Endodermal cell (in vitro differentiated cells): ENCODE measurements around the gene FZD1. TPM values are rescaled to one million over a fixed set of nuclear protein-coding genes. Genes with fewer than 3 reads are reported as not detected.
A peak's percentile ranks its signal among the peaks of the same experiment; 100 is the strongest.

ENCODE experiments used
- DNase-seq: peaks from one replicate; pipeline ENCODE4 v3.0.0-alpha.2; 2017
- H3K27ac ChIP-seq: 2 replicates; pipeline ENCODE4 v1.5.1; 2013; ENCODE audit warnings: mild to moderate bottlenecking, low read depth, low read length, moderate library complexity
- H3K27me3 ChIP-seq: 2 replicates; pipeline ENCODE4 v1.6.1; 2013; ENCODE audit warnings: mild to moderate bottlenecking, low read length, moderate library complexity; ENCODE audit not compliant: insufficient read depth, control insufficient read depth, poor library complexity, severe bottlenecking
- H3K36me3 ChIP-seq: 2 replicates; pipeline ENCODE4 v1.7.0; 2013; ENCODE audit warnings: mild to moderate bottlenecking, low read length, moderate library complexity; ENCODE audit not compliant: control insufficient read depth, insufficient read depth
- H3K4me1 ChIP-seq: one replicate; pipeline ENCODE4 v1.7.0; 2013; ENCODE audit warnings: low read length; ENCODE audit not compliant: control insufficient read depth, insufficient read depth
- H3K4me3 ChIP-seq: 2 replicates; pipeline ENCODE4 v1.5.1; 2013; ENCODE audit warnings: mild to moderate bottlenecking, low read length, moderate library complexity
- H3K9ac ChIP-seq: 2 replicates; pipeline ENCODE4 v1.6.1; 2013; ENCODE audit warnings: mild to moderate bottlenecking, low read length, moderate library complexity; ENCODE audit not compliant: poor library complexity, severe bottlenecking; ENCODE audit errors: extremely low read depth
- H3K9me3 ChIP-seq: 2 replicates; pipeline ENCODE4 v1.6.1; 2013; ENCODE audit warnings: mild to moderate bottlenecking, low read length, moderate library complexity; ENCODE audit not compliant: control insufficient read depth
- H3K27ac Mint-ChIP-seq: 2 replicates; pipeline ENCODE4 v1.8.0; 2020; ENCODE audit warnings: mixed read lengths
- H3K27me3 Mint-ChIP-seq: 2 replicates; pipeline ENCODE4 v1.8.0; 2021; ENCODE audit warnings: mild to moderate bottlenecking, mixed read lengths; ENCODE audit not compliant: insufficient read depth
- H3K36me3 Mint-ChIP-seq: 2 replicates; pipeline ENCODE4 v1.8.0; 2020; ENCODE audit warnings: low read depth, mixed read lengths
- H3K4me1 Mint-ChIP-seq: 2 replicates; pipeline ENCODE4 v1.8.0; 2020; ENCODE audit warnings: mixed read lengths
- H3K4me3 Mint-ChIP-seq: 2 replicates; pipeline ENCODE4 v1.8.0; 2020; ENCODE audit warnings: mild to moderate bottlenecking, moderate library complexity, mixed read lengths
- H3K9me3 Mint-ChIP-seq: 2 replicates; pipeline ENCODE4 v1.8.0; 2020; ENCODE audit warnings: mild to moderate bottlenecking, mixed read lengths
- CTCF ChIP-seq: fragments of 200-600 bp; sonication (generic); conservative IDR thresholded peaks from 2 replicates; pipeline ENCODE4 v1.5.0; 2021; ENCODE audit warnings: antibody characterized with exemption, mild to moderate bottlenecking
- WGBS, 2 experiments: methylation state at CpG; one replicate each; pipeline versions ENCODE4 v1.1.5 to v1.1.7; 2013; ENCODE audit warnings: missing lambda C conversion rate in 2 of 2, mixed read lengths in 1 of 2; ENCODE audit not compliant: insufficient coverage in 1 of 2, insufficient read length in 1 of 2; 5-methylcytosine and 5-hydroxymethylcytosine counted together
- total RNA-seq, 2 donors: library from RNA; stranded (reverse); fragmentation: NEBNext Ultra II Directional in 1 of 2; extraction: Animal tissue kit (Norgen Biotek cat#: 25700) in 1 of 2; gene quantifications; 2 replicates in 1 of 2; 3 replicates in 1 of 2; pipeline ENCODE4 v1.2.1, GENCODE V29; 2021

Gene FZD1
- total RNA-seq, 2 donors from 2014 or later = 2.5 to 4.7 TPM

GRCh38 chr7:91280604-91281003 is 16.4 kb downstream of the FZD1 start:
- H3K4me3 ChIP-seq = peak overlapping the region; percentile 32
- no peak for TF ChIP-seq CTCF
- peaks cover 13% of the 10 kb centered on the region for H3K4me1 ChIP-seq
- Mint-ChIP-seq H3K27me3 (peaks cover 47% of the 10 kb centered on the region), H3K27ac (no peak overlapping the region), H3K4me1 (no peaks in the 10 kb centered on the region), H3K9me3 (no peaks in the 10 kb centered on the region), H3K36me3 (no peaks in the 10 kb centered on the region), H3K4me3 (no peak overlapping the region)
- no peak overlapping the region for H3K9ac ChIP-seq
- H3K27ac ChIP-seq = no peak overlapping the region
- peaks cover 7% of the 10 kb centered on the region for H3K9me3 ChIP-seq
- no peak for DNase-seq
- WGBS, 2 experiments = 73% methylated on average over 1 of the region's 1 CpG; no CpG with 5 or more reads in 1 of the 2 experiments
- H3K36me3 ChIP-seq = no peaks in the 10 kb centered on the region
- H3K27me3 ChIP-seq = peaks cover 30% of the 10 kb centered on the region

GRCh38 chr7:91285696-91286355 is 21.6 kb downstream of the FZD1 start:
- Histone ChIP-seq H3K27ac (no peak overlapping the region), H3K9ac (no peak overlapping the region), H3K4me3 (no peak overlapping the region), H3K4me1 (peaks cover 10% of the 10 kb centered on the region), H3K9me3 (peaks cover 7% of the 10 kb centered on the region), H3K27me3 (no peaks in the 10 kb centered on the region), H3K36me3 (no peaks in the 10 kb centered on the region)
- Mint-ChIP-seq H3K36me3 (no peaks in the 10 kb centered on the region), H3K4me3 (no peak overlapping the region), H3K4me1 (peaks cover 10% of the 10 kb centered on the region), H3K27ac (no peak overlapping the region), H3K27me3 (peaks cover 38% of the 10 kb centered on the region), H3K9me3 (no peaks in the 10 kb centered on the region)
- WGBS, 2 experiments = 92 to 93% methylated on average over 3 to 7 of the region's 7 CpGs
- no peak for DNase-seq
- no peak for TF ChIP-seq CTCF

- no peak overlapping the region for H3K27ac ChIP-seq
- no peak overlapping the region for H3K4me3 Mint-ChIP-seq
- H3K9me3 ChIP-seq = peaks cover 7% of the 10 kb centered on the region
- no peaks in the 10 kb centered on the region for H3K9me3 Mint-ChIP-seq
- H3K27me3 ChIP-seq = no peaks in the 10 kb centered on the region
- peaks cover 10% of the 10 kb centered on the region for H3K4me1 ChIP-seq
- no peaks in the 10 kb centered on the region for H3K36me3 ChIP-seq
- DNase-seq = no peak
- no peak overlapping the region for H3K9ac ChIP-seq
- TF ChIP-seq CTCF = peak; percentile 34
- no peak overlapping the region for H3K27ac Mint-ChIP-seq
- peaks cover 41% of the 10 kb centered on the region for H3K27me3 Mint-ChIP-seq
- 75 to 80% methylated on average over 5 to 6 of the region's 6 CpGs for WGBS, 2 experiments
- no peaks in the 10 kb centered on the region for H3K36me3 Mint-ChIP-seq
- H3K4me3 ChIP-seq = no peak overlapping the region
- peaks cover 10% of the 10 kb centered on the region for H3K4me1 Mint-ChIP-seq
These were observed 22.2 kb downstream of the FZD1 start for GRCh38 chr7:91286432-91286831.
